Midbrain (tissue), 1 donor: ENCODE measurements around the gene ADAMTS17.

ENCODE experiments used
- DNase-seq: peaks from one replicate; lab custom pipeline; 2025; lab: John Stamatoyannopoulos, UW

ADAMTS17 gene

GRCh38 chr15:100341750-100342560 is at the start of gene ADAMTS17:
ADAMTS17 (minus strand) TSS chr15:100341975; CDS start chr15:100341899, 76 bp downstream.
- peak; percentile 96 for DNase-seq

GRCh38 chr15:100385300-100386050 is 43.7 kb upstream of the ADAMTS17 start:
- DNase-seq, result no peak

GRCh38 chr15:100384108-100384410 is 42.3 kb upstream of the ADAMTS17 start:
- DNase-seq, result no peak

GRCh38 chr15:100383302-100384107 is 41.7 kb upstream of the ADAMTS17 start:
- peak; percentile 8 for DNase-seq

GRCh38 chr15:100373942-100374341 is 32.2 kb upstream of the ADAMTS17 start:
- no peak for DNase-seq

GRCh38 chr15:100373120-100373896 is 31.5 kb upstream of the ADAMTS17 start:
- no peak for DNase-seq

- DNase-seq, result no peak
Observed at GRCh38 chr15:100372739-100373119, 31.0 kb upstream of the ADAMTS17 start.

- no peak for DNase-seq
Observed at GRCh38 chr15:100355342-100355741, 13.6 kb upstream of the ADAMTS17 start.

GRCh38 chr15:100353449-100353848 is 11.7 kb upstream of the ADAMTS17 start:
- DNase-seq, result no peak

- DNase-seq, result no peak
Observed at GRCh38 chr15:100350434-100351226, 8.9 kb upstream of the ADAMTS17 start.

GRCh38 chr15:100349696-100350433 is 8.1 kb upstream of the ADAMTS17 start:
- peak; percentile 94 for DNase-seq

GRCh38 chr15:100349321-100349695 is 7.5 kb upstream of the ADAMTS17 start:
- DNase-seq, result no peak

- DNase-seq, result no peak
Observed at GRCh38 chr15:100348578-100348977, 6.8 kb upstream of the ADAMTS17 start.

- DNase-seq, result no peak
Observed at GRCh38 chr15:100346866-100347512, 5.2 kb upstream of the ADAMTS17 start.

GRCh38 chr15:100345438-100345837 is 3.7 kb upstream of the ADAMTS17 start:
- no peak for DNase-seq

GRCh38 chr15:100343251-100343650 is 1.5 kb upstream of the ADAMTS17 start:
- DNase-seq, result no peak

- no peak for DNase-seq
Observed at GRCh38 chr15:100341239-100341749, 481 bp downstream of the ADAMTS17 start.

- DNase-seq, result no peak
Observed at GRCh38 chr15:100340721-100341238, 995 bp downstream of the ADAMTS17 start.

- DNase-seq, result no peak
Observed at GRCh38 chr15:100339999-100340398, 1.8 kb downstream of the ADAMTS17 start.
